Activated T-helper 17 cell treated with anti-CD3 and anti-CD28 coated beads, Interleukin-2, amount 50 U/mL, for 72 hours (primary cell): ENCODE measurements around the gene KIAA0825. TPM values are rescaled to one million over a fixed set of nuclear protein-coding genes. Genes with fewer than 3 reads are reported as not detected.
A peak's percentile ranks its signal among the peaks of the same experiment; 100 is the strongest.

Source experiments
- ATAC-seq: fragments of 150-1000 bp; cut with Tn5 transposase; replicated peaks from 2 replicates; pipeline ENCODE4 v1.10.0; 2021; ENCODE audit warnings: mild to moderate bottlenecking, moderate library complexity
- H3K27ac Mint-ChIP-seq: one replicate; pipeline ENCODE4 v1.8.0; 2022; ENCODE audit warnings: mixed read lengths
- H3K27me3 Mint-ChIP-seq: one replicate; pipeline ENCODE4 v1.8.0; 2022; ENCODE audit warnings: mixed read lengths
- H3K36me3 Mint-ChIP-seq: one replicate; pipeline ENCODE4 v1.8.0; 2022; ENCODE audit warnings: low read depth, mild to moderate bottlenecking, mixed read lengths
- H3K4me1 Mint-ChIP-seq: one replicate; pipeline ENCODE4 v1.8.0; 2022; ENCODE audit warnings: mixed read lengths
- H3K4me3 Mint-ChIP-seq: one replicate; pipeline ENCODE4 v1.8.0; 2022; ENCODE audit warnings: mild to moderate bottlenecking, mixed read lengths
- H3K9me3 Mint-ChIP-seq: one replicate; pipeline ENCODE4 v1.8.0; 2022; ENCODE audit warnings: mixed read lengths
- total RNA-seq, 2 donors: library from RNA; stranded (reverse); gene quantifications; one replicate each; pipeline ENCODE4 v1.2.3, GENCODE V29; 2022

Gene KIAA0825
- total RNA-seq, 2 donors from 2014 or later = 0.97 to 1.1 TPM

DNA sequence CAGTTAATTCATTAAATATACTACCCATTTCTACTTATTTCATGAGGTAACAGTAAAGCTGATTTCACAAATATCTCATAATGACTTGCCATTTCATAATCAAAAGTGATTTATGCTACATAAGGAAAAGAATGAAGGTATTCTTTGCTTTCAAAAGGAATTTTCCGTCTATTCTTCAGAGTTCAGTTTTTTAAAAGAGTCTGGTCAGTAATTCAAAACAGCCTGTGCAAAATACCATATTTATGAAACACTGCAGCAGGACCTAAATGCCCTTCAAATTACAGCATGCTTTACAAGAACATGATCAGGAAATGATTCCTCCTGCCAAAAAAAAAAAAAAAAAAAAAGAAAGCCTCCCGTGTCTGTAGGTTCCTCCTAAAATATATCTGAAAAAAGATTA, 154.7 kb downstream of the KIAA0825 start:
- H3K27me3 Mint-ChIP-seq = no peaks in the 10 kb centered on the region
- H3K36me3 Mint-ChIP-seq = no peaks in the 10 kb centered on the region
- no peak for ATAC-seq
- no peaks in the 10 kb centered on the region for H3K4me1 Mint-ChIP-seq
- H3K4me3 Mint-ChIP-seq = no peak overlapping the region
- no peaks in the 10 kb centered on the region for H3K9me3 Mint-ChIP-seq
- H3K27ac Mint-ChIP-seq = no peak overlapping the region

DNA sequence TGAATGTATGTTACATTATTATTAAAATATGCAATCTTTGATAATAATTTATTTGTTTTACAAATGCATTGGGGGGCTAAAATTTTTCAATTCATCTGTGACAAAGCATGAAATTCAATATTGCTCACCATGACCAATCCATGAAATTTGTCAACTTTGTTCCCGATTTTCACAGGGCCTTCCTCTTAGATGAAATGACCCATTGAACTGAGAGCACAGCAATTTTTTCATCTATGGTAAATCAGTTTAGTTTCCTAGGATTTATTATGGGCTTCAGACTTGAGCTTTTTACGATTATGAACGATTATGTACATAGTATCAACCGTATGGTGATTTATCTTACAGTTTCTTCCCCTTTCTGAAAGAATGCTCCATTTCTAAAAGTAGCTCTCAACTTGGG, 157.3 kb downstream of the KIAA0825 start:
- H3K36me3 Mint-ChIP-seq = no peaks in the 10 kb centered on the region
- no peaks in the 10 kb centered on the region for H3K9me3 Mint-ChIP-seq
- H3K27me3 Mint-ChIP-seq = no peaks in the 10 kb centered on the region
- H3K4me3 Mint-ChIP-seq = no peak overlapping the region
- H3K4me1 Mint-ChIP-seq = no peaks in the 10 kb centered on the region
- no peak for ATAC-seq
- no peak overlapping the region for H3K27ac Mint-ChIP-seq

DNA sequence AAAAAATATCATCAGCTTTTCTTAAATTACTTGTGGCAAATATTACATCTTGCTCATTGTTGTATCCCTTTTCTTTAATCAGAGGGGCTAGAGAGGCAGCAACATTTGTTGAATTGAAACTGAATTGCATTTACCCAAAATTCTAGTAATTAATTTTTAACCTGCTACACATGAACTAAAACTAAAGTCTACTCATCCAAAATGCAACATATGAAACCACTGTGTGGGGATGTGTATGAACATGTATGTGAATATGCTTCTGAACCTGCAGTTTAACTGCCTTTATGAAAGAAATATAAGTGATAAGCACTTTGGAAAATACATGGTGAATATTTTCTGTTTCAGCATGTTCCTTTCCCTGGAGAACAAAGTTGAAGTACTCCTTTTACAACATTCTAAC, 158.5 kb downstream of the KIAA0825 start:
- H3K4me1 Mint-ChIP-seq = no peaks in the 10 kb centered on the region
- no peak for ATAC-seq
- H3K36me3 Mint-ChIP-seq = no peaks in the 10 kb centered on the region
- no peaks in the 10 kb centered on the region for H3K27me3 Mint-ChIP-seq
- H3K9me3 Mint-ChIP-seq = no peaks in the 10 kb centered on the region
- no peak overlapping the region for H3K4me3 Mint-ChIP-seq
- no peak overlapping the region for H3K27ac Mint-ChIP-seq

DNA sequence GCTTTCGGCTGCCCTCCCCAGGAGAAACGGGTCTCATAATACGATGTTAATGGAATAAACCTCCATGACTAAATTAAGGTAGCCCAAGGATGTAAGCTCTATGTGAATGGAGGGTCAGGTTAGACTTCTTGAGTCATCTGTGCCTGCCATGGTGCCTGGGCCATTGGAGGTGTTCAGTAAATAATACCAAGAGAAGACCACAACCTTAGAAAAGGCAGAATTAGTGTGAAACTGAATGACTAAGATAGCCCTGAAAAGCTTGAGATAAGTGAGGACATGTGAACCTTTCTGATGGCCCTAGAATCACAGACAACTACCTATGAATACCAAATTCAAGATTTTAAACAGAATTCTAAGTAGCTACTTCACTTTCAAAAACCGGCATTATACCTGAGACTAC, 160.6 kb downstream of the KIAA0825 start:
- H3K4me1 Mint-ChIP-seq = no peaks in the 10 kb centered on the region
- H3K4me3 Mint-ChIP-seq = no peak overlapping the region
- H3K36me3 Mint-ChIP-seq = no peaks in the 10 kb centered on the region
- H3K27ac Mint-ChIP-seq = no peak overlapping the region
- ATAC-seq = no peak
- no peaks in the 10 kb centered on the region for H3K27me3 Mint-ChIP-seq
- H3K9me3 Mint-ChIP-seq = no peaks in the 10 kb centered on the region

DNA sequence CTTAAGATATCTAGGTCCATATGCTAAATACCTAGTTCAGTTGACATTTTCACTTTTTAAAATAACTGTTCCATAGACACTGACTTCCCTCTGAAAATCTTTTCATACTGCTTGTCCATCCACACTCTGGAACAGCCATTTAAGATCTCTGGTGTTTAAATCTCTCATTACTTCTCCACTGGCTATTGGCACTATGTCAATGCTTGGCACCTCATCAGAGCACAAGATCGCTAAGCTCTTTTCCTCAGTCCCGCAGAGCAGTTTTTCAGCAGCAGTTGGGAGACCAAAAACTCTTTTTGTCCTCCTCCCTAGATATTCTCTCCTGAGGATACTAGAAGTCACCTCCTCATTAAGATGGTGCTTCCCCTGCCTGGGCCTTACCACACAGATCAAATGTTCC, 172.7 kb downstream of the KIAA0825 start:
- Mint-ChIP-seq H3K27me3 (no peaks in the 10 kb centered on the region), H3K27ac (no peak overlapping the region)
- no peak for ATAC-seq

DNA sequence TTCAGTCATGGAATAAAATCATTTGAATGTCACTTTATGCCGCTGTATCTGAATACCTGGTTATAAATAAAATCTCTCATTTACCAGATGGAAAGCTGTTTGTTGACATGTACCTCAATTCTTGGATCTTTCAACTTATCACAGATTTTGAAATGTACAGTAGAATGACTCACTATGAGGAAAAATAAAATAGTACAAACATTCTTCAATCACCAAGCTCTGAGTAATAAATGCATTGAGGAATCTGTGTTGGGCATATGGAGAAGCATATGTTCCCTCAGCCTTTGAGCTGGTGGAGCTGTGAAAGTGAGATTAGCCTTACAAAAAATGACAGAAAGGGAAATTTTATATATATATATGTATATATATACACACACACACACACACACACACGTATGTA, 175.4 kb downstream of the KIAA0825 start:
- ATAC-seq = no peak
- no peaks in the 10 kb centered on the region for H3K36me3 Mint-ChIP-seq
- H3K27me3 Mint-ChIP-seq = no peaks in the 10 kb centered on the region
- H3K4me1 Mint-ChIP-seq = no peaks in the 10 kb centered on the region
- H3K9me3 Mint-ChIP-seq = no peaks in the 10 kb centered on the region
- H3K4me3 Mint-ChIP-seq = no peak overlapping the region
- no peak overlapping the region for H3K27ac Mint-ChIP-seq

More for the DNA sequence above, 172.7 kb downstream of the KIAA0825 start:
- no peak overlapping the region for H3K4me3 Mint-ChIP-seq
- H3K9me3 Mint-ChIP-seq = no peaks in the 10 kb centered on the region
- no peaks in the 10 kb centered on the region for H3K36me3 Mint-ChIP-seq
- H3K4me1 Mint-ChIP-seq = no peaks in the 10 kb centered on the region

DNA sequence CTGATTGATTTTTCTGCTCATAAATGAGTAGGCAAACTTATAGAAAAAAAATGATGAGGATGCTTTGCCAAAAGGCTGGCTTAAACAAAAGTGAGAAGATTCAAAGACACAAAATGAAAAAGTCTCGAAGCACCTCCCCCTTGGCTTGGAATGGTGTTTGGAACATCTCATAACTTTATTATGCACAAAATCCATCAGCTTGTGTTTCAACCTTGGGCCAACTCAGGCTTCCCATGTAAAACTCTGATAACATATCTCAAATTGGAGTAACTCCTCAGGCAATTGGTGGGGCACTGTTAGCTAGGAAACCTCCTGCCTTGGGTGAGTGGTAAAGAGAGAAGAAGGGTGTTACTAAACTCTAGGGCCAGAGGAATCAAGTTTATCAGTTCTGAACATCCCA, 176.3 kb downstream of the KIAA0825 start:
- H3K4me3 Mint-ChIP-seq = no peak overlapping the region
- ATAC-seq = no peak
- H3K36me3 Mint-ChIP-seq = no peaks in the 10 kb centered on the region
- H3K27me3 Mint-ChIP-seq = no peaks in the 10 kb centered on the region
- no peaks in the 10 kb centered on the region for H3K9me3 Mint-ChIP-seq
- no peak overlapping the region for H3K27ac Mint-ChIP-seq
- no peaks in the 10 kb centered on the region for H3K4me1 Mint-ChIP-seq

DNA sequence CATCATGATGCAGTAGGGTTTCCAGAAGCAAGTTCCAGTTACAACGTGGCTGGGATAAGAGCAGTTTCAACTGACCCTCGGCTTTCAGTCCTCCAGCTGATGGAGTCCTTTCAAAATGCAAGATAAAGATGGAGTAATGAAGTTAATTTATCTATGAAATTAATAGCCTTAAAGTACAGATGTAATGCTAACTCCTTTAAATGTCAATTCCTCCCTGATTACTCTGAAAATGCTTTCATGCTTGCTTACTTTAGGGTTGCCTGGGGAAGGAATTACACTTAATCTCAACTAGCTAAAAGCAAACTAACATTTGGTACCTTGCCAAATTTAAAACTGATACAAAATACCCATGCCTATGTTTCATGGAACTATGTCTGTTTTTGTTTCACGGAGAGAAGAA, 178.4 kb downstream of the KIAA0825 start:
- H3K9me3 Mint-ChIP-seq = no peaks in the 10 kb centered on the region
- no peak overlapping the region for H3K27ac Mint-ChIP-seq
- no peaks in the 10 kb centered on the region for H3K27me3 Mint-ChIP-seq
- H3K4me3 Mint-ChIP-seq = no peak overlapping the region
- no peak for ATAC-seq
- H3K36me3 Mint-ChIP-seq = no peaks in the 10 kb centered on the region
- H3K4me1 Mint-ChIP-seq = no peaks in the 10 kb centered on the region

DNA sequence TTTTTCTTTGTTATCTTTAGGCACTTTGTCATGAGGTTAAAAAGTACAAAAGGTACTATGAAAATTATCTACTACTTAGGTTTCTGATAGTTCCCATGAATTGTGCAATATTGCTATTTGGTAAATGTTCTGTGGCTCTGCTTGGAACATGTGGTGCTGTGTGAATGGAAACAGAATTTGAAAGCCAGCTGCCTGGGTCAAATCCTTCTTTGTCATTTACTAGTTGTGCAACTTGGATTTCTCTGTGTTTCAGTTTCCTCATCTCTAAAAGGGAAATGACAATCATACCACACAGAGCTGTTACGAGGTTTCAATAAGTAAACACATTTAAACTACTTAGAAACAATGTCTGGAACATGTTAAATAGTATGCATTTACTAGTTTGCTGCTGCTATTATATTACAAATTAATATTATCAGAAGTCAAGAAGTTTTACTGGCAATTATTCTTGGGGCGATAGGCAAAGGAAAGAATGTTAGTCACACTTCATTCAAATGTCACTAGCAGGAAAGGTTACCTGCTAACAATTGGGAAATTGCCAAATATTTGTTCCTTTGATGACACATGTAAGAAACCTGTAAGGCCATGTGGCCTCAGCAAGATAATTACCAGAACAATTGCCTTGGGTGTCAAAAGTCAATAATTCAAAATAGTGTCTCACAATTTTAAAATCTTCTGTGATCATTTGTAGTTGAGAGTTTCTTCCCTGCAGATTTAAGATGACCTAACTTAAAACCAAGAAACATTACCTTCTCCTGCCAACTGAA, 184.8 kb downstream of the KIAA0825 start:
- no peaks in the 10 kb centered on the region for H3K4me1 Mint-ChIP-seq
- H3K27ac Mint-ChIP-seq = no peak overlapping the region
- no peak for ATAC-seq

DNA sequence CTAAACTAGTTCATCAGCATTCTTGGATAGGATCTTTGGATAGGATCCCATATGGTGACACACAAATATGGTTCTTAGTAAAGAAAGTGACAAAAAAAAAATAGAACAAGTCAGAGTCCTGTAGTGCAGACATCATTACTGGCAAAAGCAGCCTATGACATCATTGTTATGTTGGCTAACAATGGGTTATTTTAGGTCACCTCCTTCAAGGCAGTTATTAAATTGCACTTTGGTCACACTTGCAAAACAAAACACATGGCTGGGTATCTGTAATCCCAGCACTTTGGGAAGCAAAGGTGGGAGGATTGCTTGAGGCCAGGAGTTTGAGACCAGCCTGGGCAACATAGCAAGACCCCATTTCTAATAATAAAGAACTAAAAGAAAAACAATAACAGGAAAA, 185.9 kb downstream of the KIAA0825 start:
- no peak for ATAC-seq
- Mint-ChIP-seq H3K36me3 (no peaks in the 10 kb centered on the region), H3K27me3 (no peaks in the 10 kb centered on the region), H3K27ac (no peak overlapping the region), H3K4me3 (no peak overlapping the region), H3K9me3 (peaks cover 5% of the 10 kb centered on the region), H3K4me1 (no peaks in the 10 kb centered on the region)

More for the DNA sequence above, 184.8 kb downstream of the KIAA0825 start:
- Mint-ChIP-seq H3K36me3 (no peaks in the 10 kb centered on the region), H3K9me3 (no peaks in the 10 kb centered on the region), H3K27me3 (no peaks in the 10 kb centered on the region), H3K4me3 (no peak overlapping the region)

DNA sequence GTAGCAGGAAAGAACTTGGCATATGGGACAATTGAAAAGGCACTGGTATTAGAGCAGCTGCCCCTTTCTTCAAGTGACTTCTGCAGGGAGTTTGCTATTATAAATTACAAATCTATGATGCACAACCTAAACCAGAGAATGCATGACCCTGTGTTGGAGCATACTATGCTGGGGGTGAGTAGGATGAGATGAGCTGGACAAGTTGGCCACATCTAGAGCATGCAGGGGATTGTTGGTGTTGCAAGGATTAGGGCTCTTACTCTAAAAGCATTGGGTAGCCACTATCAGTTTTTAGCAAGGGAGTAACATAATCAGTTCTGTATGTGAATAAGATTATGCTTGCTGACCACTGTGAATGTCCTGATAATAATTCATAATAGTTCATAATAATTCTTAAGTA, 186.7 kb downstream of the KIAA0825 start:
- no peak overlapping the region for H3K27ac Mint-ChIP-seq
- no peaks in the 10 kb centered on the region for H3K36me3 Mint-ChIP-seq
- H3K4me3 Mint-ChIP-seq = no peak overlapping the region
- peaks cover 5% of the 10 kb centered on the region for H3K9me3 Mint-ChIP-seq
- no peaks in the 10 kb centered on the region for H3K4me1 Mint-ChIP-seq
- ATAC-seq = no peak
- H3K27me3 Mint-ChIP-seq = no peaks in the 10 kb centered on the region

DNA sequence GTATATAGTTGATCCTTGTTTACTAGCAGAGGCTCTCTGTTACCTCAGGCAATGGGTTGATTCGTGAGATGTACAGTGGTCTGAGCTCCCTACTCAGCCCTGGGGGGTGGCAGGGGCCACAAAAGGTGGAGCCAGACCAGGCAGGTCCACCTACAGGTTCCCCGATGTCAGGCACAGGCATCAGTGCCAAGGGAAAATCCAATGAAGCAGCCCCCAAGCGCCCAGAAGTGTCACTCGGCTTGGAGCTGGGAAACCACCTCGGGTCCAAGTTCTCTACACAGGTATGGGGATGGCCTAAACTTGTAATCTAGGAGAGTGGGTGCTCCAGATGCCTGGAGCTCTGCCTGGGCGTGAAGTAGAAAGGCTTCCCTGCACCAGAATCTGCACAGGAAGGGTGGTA, 188.8 kb downstream of the KIAA0825 start:
- Mint-ChIP-seq H3K27ac (no peak overlapping the region), H3K36me3 (no peaks in the 10 kb centered on the region), H3K4me1 (no peaks in the 10 kb centered on the region), H3K27me3 (no peaks in the 10 kb centered on the region), H3K4me3 (no peak overlapping the region), H3K9me3 (peaks cover 5% of the 10 kb centered on the region)
- no peak for ATAC-seq

DNA sequence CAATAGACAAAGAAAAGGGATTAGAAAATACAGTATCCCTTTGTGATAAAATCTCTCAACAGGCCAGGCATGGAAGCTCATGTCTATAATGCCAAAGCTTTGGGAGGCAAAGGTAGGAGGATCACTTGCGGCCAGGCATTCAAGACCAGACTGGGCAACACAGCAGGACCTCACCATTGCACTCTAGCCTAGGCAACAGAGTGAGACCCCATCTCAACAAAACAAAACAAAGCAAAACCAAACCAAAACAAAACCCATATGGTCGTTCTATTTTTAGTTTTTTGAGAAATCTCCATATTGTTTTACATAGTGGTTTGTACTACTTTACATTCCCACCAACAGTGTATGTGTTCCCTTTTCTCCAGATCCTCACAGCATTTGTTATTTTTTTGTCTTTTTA, 193.0 kb downstream of the KIAA0825 start:
- ATAC-seq = no peak
- Mint-ChIP-seq H3K27me3 (no peaks in the 10 kb centered on the region), H3K36me3 (no peaks in the 10 kb centered on the region), H3K4me1 (no peaks in the 10 kb centered on the region), H3K4me3 (no peak overlapping the region), H3K9me3 (peaks cover 5% of the 10 kb centered on the region), H3K27ac (no peak overlapping the region)

DNA sequence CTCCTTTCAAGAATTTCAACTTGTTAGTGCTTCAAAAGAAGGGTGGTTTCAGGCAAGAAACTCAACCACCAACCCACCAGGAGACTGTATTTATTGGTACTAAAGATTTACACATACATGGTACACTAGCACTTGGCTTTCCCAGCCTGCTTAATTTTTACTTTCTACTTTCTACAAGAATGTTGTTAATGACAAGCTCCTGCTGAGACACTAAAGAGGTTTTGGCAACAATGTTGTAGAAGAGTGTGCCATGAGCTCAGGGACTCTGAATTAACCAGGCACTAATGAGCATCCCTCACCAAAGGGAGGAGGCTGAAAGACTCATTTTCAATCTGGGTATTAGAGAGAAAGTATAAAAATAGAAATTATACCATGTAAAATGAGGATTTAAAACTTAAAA, 195.0 kb downstream of the KIAA0825 start:
- no peaks in the 10 kb centered on the region for H3K36me3 Mint-ChIP-seq
- no peak overlapping the region for H3K27ac Mint-ChIP-seq
- H3K4me1 Mint-ChIP-seq = no peaks in the 10 kb centered on the region
- ATAC-seq = no peak
- no peak overlapping the region for H3K4me3 Mint-ChIP-seq
- H3K27me3 Mint-ChIP-seq = no peaks in the 10 kb centered on the region
- peaks cover 5% of the 10 kb centered on the region for H3K9me3 Mint-ChIP-seq

DNA sequence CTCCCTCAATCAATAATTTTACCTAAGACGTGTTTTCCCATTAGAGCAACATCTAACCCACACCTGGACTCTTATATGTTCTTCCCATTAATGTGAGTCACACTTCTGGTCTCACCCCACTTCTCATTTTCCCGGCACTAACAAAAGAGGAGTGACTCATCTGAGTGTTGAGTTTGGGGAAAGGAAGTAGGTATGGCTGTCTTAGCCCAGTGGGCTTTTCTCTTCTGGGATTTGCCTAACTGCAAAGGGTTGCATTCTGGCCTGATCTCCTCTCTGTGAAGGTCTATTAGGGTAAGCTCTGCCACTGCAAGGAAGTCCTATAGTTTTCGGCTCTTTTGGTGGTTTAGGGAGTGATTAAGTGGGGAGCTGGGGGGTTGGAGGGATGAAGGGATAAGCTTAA, 195.6 kb downstream of the KIAA0825 start:
- Mint-ChIP-seq H3K9me3 (peaks cover 1% of the 10 kb centered on the region), H3K36me3 (no peaks in the 10 kb centered on the region), H3K27ac (no peak overlapping the region), H3K4me3 (no peak overlapping the region), H3K27me3 (no peaks in the 10 kb centered on the region), H3K4me1 (no peaks in the 10 kb centered on the region)
- ATAC-seq = peak; percentile 47

DNA sequence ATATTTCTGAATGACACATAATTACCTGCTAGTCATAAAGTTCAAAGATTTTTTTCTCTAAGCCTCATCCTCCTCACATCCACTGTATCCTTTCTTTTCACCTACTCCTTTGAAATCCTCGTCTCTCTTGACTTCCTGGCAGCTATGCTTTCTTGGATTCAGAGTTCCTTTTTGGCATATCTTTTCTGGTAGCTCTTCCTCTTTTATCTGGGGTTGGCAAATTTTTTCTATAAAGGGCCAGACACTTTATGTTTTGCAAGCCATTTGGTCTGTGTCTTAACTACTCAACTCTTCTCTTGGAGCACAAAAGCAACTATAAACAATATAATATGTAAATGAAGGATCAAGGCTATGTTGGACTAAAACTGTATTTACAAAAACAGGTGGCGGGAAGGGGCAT, 197.5 kb downstream of the KIAA0825 start:
- H3K4me3 Mint-ChIP-seq = no peak overlapping the region
- ATAC-seq = no peak
- H3K27ac Mint-ChIP-seq = no peak overlapping the region
- H3K27me3 Mint-ChIP-seq = no peaks in the 10 kb centered on the region
- H3K36me3 Mint-ChIP-seq = no peaks in the 10 kb centered on the region
- no peaks in the 10 kb centered on the region for H3K4me1 Mint-ChIP-seq
- H3K9me3 Mint-ChIP-seq = no peaks in the 10 kb centered on the region
